A673 (cell line): ENCODE measurements around the gene ST3GAL2.

Experiments used
- CTCF ChIP-seq: fragments of 300-800, 200-600 bp; sonication (generic); conservative IDR thresholded peaks from 2 replicates; pipeline ENCODE4 v1.5.1; 2017; ENCODE audit warnings: low read depth, mild to moderate bottlenecking, antibody characterized with exemption, low read length, moderate library complexity, mixed read lengths
- EZH2 ChIP-seq: fragments of 200-600 bp; sonication (generic); IDR thresholded peaks from 2 replicates; pipeline ENCODE4 v1.6.1; 2017; ENCODE audit warnings: borderline replicate concordance, low read depth, mild to moderate bottlenecking, mixed read lengths, antibody characterized with exemption, low read length; ENCODE audit not compliant: poor library complexity, severe bottlenecking

- TF ChIP-seq CTCF (no peak), EZH2 (no peak)
These were observed 40.6 kb downstream of the ST3GAL2 start for GRCh38 chr16:70398177-70398743.
